Measurements from ENCODE around the gene NRM. TPM values are rescaled to one million over a fixed set of nuclear protein-coding genes. Genes with fewer than 3 reads are reported as not detected.

NRM gene
- total RNA-seq, 2 experiments from 2014 or later, result 18.6 to 36.7 TPM

- ChIA-PET POLR2A (interaction anchor here (0.7 to 1.7 kb wide), 5 partner anchors 11 to 109 kb away, joined by 3 to 6 read pairs (median 3); partner anchors contain the start of gene MRPS18B), CTCF (ENCODE audit: unreplicated experiment) (interaction anchor here (0.6 kb wide), 1 partner anchor 74 kb away, joined by 5 read pairs; no protein-coding TSS in a partner anchor)
- H2AFZ ChIP-seq (ENCODE audit: low read length), result no peak overlapping the region
- BruUV-seq (replicated peaks), result no TSS peak
- peaks cover 35% of the 10 kb centered on the region for H4K20me1 ChIP-seq (ENCODE audit: insufficient read depth, low read length)
- peak overlapping the region; percentile 13 for H3K27ac ChIP-seq (ENCODE audit: low read depth, low read length, poor library complexity, severe bottlenecking)
- no peak for DNase-seq (ENCODE audit: low spot score)
- no peaks in the 10 kb centered on the region for H3K9me3 ChIP-seq (ENCODE audit: low read length)
- H3K4me2 ChIP-seq (ENCODE audit: low read length), result no peak overlapping the region
- H3K79me2 ChIP-seq (ENCODE audit: insufficient read depth, low read depth, low read length), result peaks cover 42% of the 10 kb centered on the region
- no peaks in the 10 kb centered on the region for H3K9me2 ChIP-seq (ENCODE audit: insufficient read depth, low read length)
- TF ChIP-seq CTCF (conservative IDR thresholded peaks at IDR 0.05; ENCODE audit: low read length) (no peak), EZH2phosphoT487 (IDR thresholded peaks at IDR 0.05; ENCODE audit: borderline replicate concordance, low read depth, low read length) (no peak)
- intact Hi-C loops (cut with micrococcal nuclease; ENCODE audit: unreplicated experiment), result no loop called here
- peaks cover 62% of the 10 kb centered on the region for H3K4me1 ChIP-seq (ENCODE audit: insufficient read depth, low read length, poor library complexity, severe bottlenecking)
- no peak overlapping the region for H3K4me3 ChIP-seq (ENCODE audit: low read depth, low read length, poor library complexity, severe bottlenecking)
- H3K36me3 ChIP-seq (ENCODE audit: insufficient read depth, low read length), result peaks cover 79% of the 10 kb centered on the region
Observed at GRCh38 chr6:30726506-30727413, 36.0 kb upstream of the NRM start.

- DNase-seq (ENCODE audit: low spot score), result peak; percentile 38
- intact Hi-C loops (cut with micrococcal nuclease; ENCODE audit: unreplicated experiment), result no loop called here
- peak overlapping the region; percentile 95; the same call in 1 of the 2 replicates for H3K4me2 ChIP-seq (ENCODE audit: low read length)
- no peaks in the 10 kb centered on the region for H3K9me2 ChIP-seq (ENCODE audit: insufficient read depth, low read length)
- H2AFZ ChIP-seq (ENCODE audit: low read length), result no peak overlapping the region
- H4K20me1 ChIP-seq (ENCODE audit: insufficient read depth, low read length), result peaks cover 35% of the 10 kb centered on the region
- peaks cover 50% of the 10 kb centered on the region for H3K79me2 ChIP-seq (ENCODE audit: insufficient read depth, low read depth, low read length)
- no peaks in the 10 kb centered on the region for H3K9me3 ChIP-seq (ENCODE audit: low read length)
- ChIA-PET POLR2A (interaction anchor here (1.7 kb wide), 1 partner anchor 34 kb away, joined by 6 read pairs; no protein-coding TSS in a partner anchor), CTCF (ENCODE audit: unreplicated experiment) (interaction anchor here (0.6 kb wide), 1 partner anchor 75 kb away, joined by 5 read pairs; no protein-coding TSS in a partner anchor)
- peaks cover 53% of the 10 kb centered on the region for H3K4me1 ChIP-seq (ENCODE audit: insufficient read depth, low read length, poor library complexity, severe bottlenecking)
- peak overlapping the region; percentile 32 for H3K27ac ChIP-seq (ENCODE audit: low read depth, low read length, poor library complexity, severe bottlenecking)
- peaks cover 86% of the 10 kb centered on the region for H3K36me3 ChIP-seq (ENCODE audit: insufficient read depth, low read length)
- TF ChIP-seq CTCF (conservative IDR thresholded peaks at IDR 0.05; ENCODE audit: low read length), result no peak
- TF ChIP-seq EZH2phosphoT487 (IDR thresholded peaks at IDR 0.05; ENCODE audit: borderline replicate concordance, low read depth, low read length), result no peak
- BruUV-seq (replicated peaks), result no TSS peak
- H3K4me3 ChIP-seq (ENCODE audit: low read depth, low read length, poor library complexity, severe bottlenecking), result no peak overlapping the region
Observed at GRCh38 chr6:30725713-30726505, 35.1 kb upstream of the NRM start.
